HepG2 (cell line): ENCODE measurements around the gene SEC61B. TPM values are rescaled to one million over a fixed set of nuclear protein-coding genes. Genes with fewer than 3 reads are reported as not detected.

Experiments
- ATAC-seq: fragments of 200-7000 bp; cut with Tn5 transposase; 3 replicates; pipeline ENCODE4 v1.9.1; 2020; ENCODE audit warnings: mild to moderate bottlenecking, moderate library complexity
- BruUV-seq: library from RNA; stranded (reverse); fragments of 400-500 nt; replicated peaks from 2 replicates; lab custom pipeline; 2021; lab: Mats Ljungman, UMichigan
- CTCF ChIA-PET: fragments of 300-600 bp; formaldehyde crosslinking; extraction: SDS; loops from one replicate; lab custom pipeline; 2021; ENCODE audit warnings: low total read pairs, inconsistent platforms, low intra/inter-chr PET ratio; lab: Yijun Ruan, JAX
- POLR2A ChIA-PET: fragments of 350-600 bp; sonication (Branson Sonifier 250); formaldehyde crosslinking; loops from one replicate; lab custom pipeline; 2020; ENCODE audit warnings: antibody characterized with exemption, inconsistent platforms; lab: Yijun Ruan, JAX
- DNase-seq: peaks from one replicate; pipeline ENCODE4 v3.0.0-alpha.2; 2015; ENCODE audit warnings: low spot score
- FAIRE-seq: peaks from 3 replicates; lab custom pipeline; 2011; peaks lifted over from hg19 to GRCh38; lab: Jason Lieb, UNC
- H2AFZ ChIP-seq: one replicate; pipeline ENCODE4 v1.6.1; 2011; ENCODE audit warnings: low read length, inconsistent platforms
- H3K27ac ChIP-seq: fragments of 300-600 bp; 3 replicates; pipeline ENCODE4 v1.8.0; 2011; ENCODE audit warnings: mixed run types, mild to moderate bottlenecking, mixed read lengths, low read length, inconsistent platforms; ENCODE audit not compliant: insufficient read depth; ENCODE audit errors: extremely low read length
- H3K27me3 ChIP-seq, 2 experiments: fragments of 200-600 bp in 1 of 2; 2 replicates in 1 of 2; 3 replicates in 1 of 2; pipeline versions ENCODE4 v1.6.0 to v1.8.0; 2011; ENCODE audit warnings: low read length in 2 of 2, mild to moderate bottlenecking in 2 of 2, moderate library complexity in 2 of 2, inconsistent platforms in 1 of 2; ENCODE audit not compliant: insufficient read depth in 2 of 2, control insufficient read depth in 1 of 2
- H3K36me3 ChIP-seq, 2 experiments: fragments of 200-600 bp in 1 of 2; replicated peaks in 1 of 2; 2 replicates in 1 of 2; 3 replicates in 1 of 2; pipeline versions ENCODE4 v1.5.1 to v1.8.0; 2011; ENCODE audit warnings: low read length in 2 of 2, inconsistent platforms in 1 of 2; ENCODE audit not compliant: insufficient read depth in 2 of 2, control insufficient read depth in 1 of 2
- H3K4me1 ChIP-seq: 2 replicates; pipeline ENCODE4 v1.5.1; 2012; ENCODE audit warnings: low read length, inconsistent platforms; ENCODE audit not compliant: insufficient read depth
- H3K4me2 ChIP-seq: 2 replicates; pipeline ENCODE4 v1.6.0; 2011; ENCODE audit warnings: low read depth, low read length, inconsistent platforms
- H3K4me3 ChIP-seq, 3 experiments: fragments of 200-600 bp in 1 of 3; sonication (generic), shearing (Covaris generic) in 1 of 3; replicated peaks in 1 of 3; 2 replicates each; pipeline ENCODE4 v1.5.1; 2011 to 2016; ENCODE audit warnings: low read length in 3 of 3, inconsistent platforms in 2 of 3, low read depth in 2 of 3, mild to moderate bottlenecking in 2 of 3, control low read depth in 1 of 3, mixed read lengths in 1 of 3; ENCODE audit not compliant: insufficient read depth in 1 of 3
- H3K79me2 ChIP-seq: one replicate; pipeline ENCODE4 v1.6.1; 2011; ENCODE audit warnings: low read length, inconsistent platforms; ENCODE audit not compliant: insufficient read depth
- H3K9ac ChIP-seq: 2 replicates; pipeline ENCODE4 v1.6.0; 2011; ENCODE audit warnings: mild to moderate bottlenecking, low read depth, low read length, inconsistent platforms; ENCODE audit not compliant: insufficient read depth
- H3K9me3 ChIP-seq: 2 replicates; pipeline ENCODE4 v1.5.1; 2012; ENCODE audit warnings: mild to moderate bottlenecking, low read length
- H4K20me1 ChIP-seq: 2 replicates; pipeline ENCODE4 v1.6.0; 2011; ENCODE audit warnings: inconsistent platforms, mild to moderate bottlenecking, low read length, moderate library complexity; ENCODE audit not compliant: insufficient read depth
- GATAD2A ChIP-seq: IDR thresholded peaks from 2 replicates; pipeline ENCODE4 v1.6.1; 2016
- MED1 ChIP-seq: sonication (generic); formaldehyde crosslinking; IDR thresholded peaks from 2 replicates; pipeline ENCODE4 v1.4.0; 2020; ENCODE audit warnings: missing genetic modification reagents
- REPIN1 ChIP-seq: sonication (generic); formaldehyde crosslinking; IDR thresholded peaks from 2 replicates; pipeline ENCODE4 v1.8.0; 2022; ENCODE audit warnings: missing genetic modification reagents, low read depth, mild to moderate bottlenecking, borderline replicate concordance
- ZFP1 ChIP-seq: IDR thresholded peaks from 2 replicates; pipeline ENCODE4 v1.6.1; 2016
- ZNF10 ChIP-seq: sonication (generic); formaldehyde crosslinking; IDR thresholded peaks from 2 replicates; pipeline ENCODE4 v1.4.0; 2020; ENCODE audit warnings: mild to moderate bottlenecking, low read depth, missing genetic modification reagents, borderline replicate concordance
- ZNF317 ChIP-seq: sonication (generic); formaldehyde crosslinking; IDR thresholded peaks from 2 replicates; pipeline ENCODE4 v1.5.0; 2020; ENCODE audit warnings: mild to moderate bottlenecking, missing genetic modification reagents
- ZNF607 ChIP-seq: sonication (generic); formaldehyde crosslinking; IDR thresholded peaks from 2 replicates; pipeline ENCODE4 v1.5.1; 2020; ENCODE audit warnings: missing genetic modification reagents, mild to moderate bottlenecking, borderline replicate concordance
- ZSCAN30 ChIP-seq: sonication (generic); formaldehyde crosslinking; IDR thresholded peaks from 2 replicates; pipeline ENCODE4 v1.5.0; 2020; ENCODE audit warnings: mild to moderate bottlenecking, missing genetic modification reagents
- WGBS: methylation state at CpG from one replicate; pipeline ENCODE4 v1.1.6; 2017; ENCODE audit warnings: low lambda C conversion rate; 5-methylcytosine and 5-hydroxymethylcytosine counted together
- in situ Hi-C: cut with HindIII; loops from 2 replicates; pipeline ENCODE4 v1.10.0; 2017; ENCODE audit warnings: low pct_unique_long_range_greater_than_20kb; ENCODE audit not compliant: extremely low pct_ligation_motif_present
- intact Hi-C: fragments of 100-400 bp; cut with micrococcal nuclease; formaldehyde crosslinking; loops from one replicate; pipeline ENCODE4 v1.10.0; 2022; ENCODE audit not compliant: unreplicated experiment
- polyA plus RNA-seq, 8 experiments: library from polyadenylated mRNA; depleted of rRNA in 3 of 8; stranded (reverse) in 7 of 8; unstranded in 1 of 8; fragments of >200 nt; fragmentation: Illumina TruSeq in 4 of 8; extraction: Trizol in 4 of 8; gene quantifications; 2 replicates each; pipeline versions ENCODE4 v1.2.1 to v1.2.3, GENCODE V29; 2011 to 2016; ENCODE audit warnings: low read depth in 4 of 8, missing spikeins in 1 of 8, mixed read lengths in 1 of 8; ENCODE audit not compliant: insufficient read depth in 1 of 8
- total RNA-seq, 5 experiments: library from RNA; depleted of rRNA; stranded (reverse); fragments of >200 nt; fragmentation: Illumina TruSeq; extraction: Trizol; gene quantifications; 2 replicates each; pipeline ENCODE4 v1.2.3, GENCODE V29; 2016; ENCODE audit warnings: low read depth in 1 of 5
- TF ChIP-seq, protein P1 (sequence below): sonication (generic); formaldehyde crosslinking; IDR thresholded peaks from 2 replicates; pipeline ENCODE4 v1.8.0; 2022; ENCODE audit warnings: missing genetic modification reagents, mild to moderate bottlenecking, borderline replicate concordance
- TF ChIP-seq, protein P2 (sequence below): sonication (generic); formaldehyde crosslinking; IDR thresholded peaks from 2 replicates; pipeline ENCODE4 v1.8.1; 2023; ENCODE audit warnings: missing genetic modification reagents, inconsistent platforms, borderline replicate concordance
- TF ChIP-seq, protein P3 (sequence below): sonication (generic); formaldehyde crosslinking; conservative IDR thresholded peaks from 2 replicates; pipeline ENCODE4 v1.8.0; 2022; ENCODE audit warnings: low read depth, missing genetic modification reagents
- TF ChIP-seq, protein P4 (sequence below): sonication (generic); formaldehyde crosslinking; IDR thresholded peaks from 2 replicates; pipeline ENCODE4 v1.5.0; 2020; ENCODE audit warnings: mild to moderate bottlenecking, missing genetic modification reagents, moderate library complexity

The SEC61B gene
- total and polyA plus RNA-seq, 2 of the 13 experiments (the other 11 are each of a cell fraction or from before 2014, with no cell fraction given): 191 to 368 TPM

DNA sequence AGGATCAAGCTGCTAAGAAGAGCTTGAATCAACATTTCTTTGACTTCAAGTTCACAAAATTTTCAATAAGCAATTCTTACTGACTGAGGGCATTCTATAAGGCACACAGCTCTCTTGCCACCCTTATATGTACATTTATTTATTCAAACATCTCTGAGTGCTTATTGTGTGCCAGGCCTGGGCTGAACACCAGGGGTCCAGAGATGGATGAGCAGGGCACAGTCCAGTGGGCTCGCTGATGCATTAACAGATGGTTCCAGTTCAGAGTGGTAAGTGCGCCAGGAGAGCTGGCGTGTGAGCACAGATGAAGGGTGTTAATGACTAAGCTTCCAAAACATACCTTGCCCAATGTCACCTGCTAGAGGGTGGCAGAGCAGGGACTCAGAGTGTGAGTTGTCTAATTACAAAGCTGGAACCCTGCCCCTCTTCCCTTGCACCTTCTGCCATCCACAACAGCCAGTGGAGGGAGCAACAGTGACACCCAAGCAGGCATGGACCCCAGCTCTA lies 24.9 kb upstream of the SEC61B start:
- no TSS peak for BruUV-seq
- in situ Hi-C loops: loop anchor here (25.0 kb wide), 1 partner anchor 815 kb away; no protein-coding TSS in a partner anchor

More for the DNA sequence above, 24.9 kb upstream of the SEC61B start:
- H3K27me3 ChIP-seq: peaks cover 0 to 22% of the 10 kb centered on the region in 2 experiments; a peak in 2 of 5 replicates
- no peaks in the 10 kb centered on the region for H3K4me1 ChIP-seq
- FAIRE-seq: no peak
- WGBS: 29% methylated on average over 3 of the region's 3 CpGs
- H3K79me2 ChIP-seq: no peaks in the 10 kb centered on the region
- intact Hi-C loops: no loop called here
- ATAC-seq: peak; percentile 73
- H3K4me3 ChIP-seq: no peak overlapping the region
- H2AFZ ChIP-seq: no peak overlapping the region
- H3K27ac ChIP-seq: no peak overlapping the region
- ChIA-PET CTCF (no interaction called here), POLR2A (interaction anchor here (0.8 kb wide), 1 partner anchor 25 kb away, joined by 6 read pairs; the partner anchor contains the start of genes ALG2 and SEC61B)
- H4K20me1 ChIP-seq: no peaks in the 10 kb centered on the region
- no peaks in the 10 kb centered on the region for H3K36me3 ChIP-seq
- TF ChIP-seq, protein P1, sequence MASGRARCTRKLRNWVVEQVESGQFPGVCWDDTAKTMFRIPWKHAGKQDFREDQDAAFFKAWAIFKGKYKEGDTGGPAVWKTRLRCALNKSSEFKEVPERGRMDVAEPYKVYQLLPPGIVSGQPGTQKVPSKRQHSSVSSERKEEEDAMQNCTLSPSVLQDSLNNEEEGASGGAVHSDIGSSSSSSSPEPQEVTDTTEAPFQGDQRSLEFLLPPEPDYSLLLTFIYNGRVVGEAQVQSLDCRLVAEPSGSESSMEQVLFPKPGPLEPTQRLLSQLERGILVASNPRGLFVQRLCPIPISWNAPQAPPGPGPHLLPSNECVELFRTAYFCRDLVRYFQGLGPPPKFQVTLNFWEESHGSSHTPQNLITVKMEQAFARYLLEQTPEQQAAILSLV (CRISPR knock-in tag): no peak
- no peak for TF ChIP-seq MED1
- no peak for TF ChIP-seq GATAD2A (CRISPR knock-in tag)
- TF ChIP-seq, protein P2, sequence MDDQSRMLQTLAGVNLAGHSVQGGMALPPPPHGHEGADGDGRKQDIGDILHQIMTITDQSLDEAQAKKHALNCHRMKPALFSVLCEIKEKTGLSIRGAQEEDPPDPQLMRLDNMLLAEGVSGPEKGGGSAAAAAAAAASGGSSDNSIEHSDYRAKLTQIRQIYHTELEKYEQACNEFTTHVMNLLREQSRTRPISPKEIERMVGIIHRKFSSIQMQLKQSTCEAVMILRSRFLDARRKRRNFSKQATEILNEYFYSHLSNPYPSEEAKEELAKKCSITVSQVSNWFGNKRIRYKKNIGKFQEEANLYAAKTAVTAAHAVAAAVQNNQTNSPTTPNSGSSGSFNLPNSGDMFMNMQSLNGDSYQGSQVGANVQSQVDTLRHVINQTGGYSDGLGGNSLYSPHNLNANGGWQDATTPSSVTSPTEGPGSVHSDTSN (CRISPR knock-in tag): no peak
- no peak for TF ChIP-seq ZNF607
- no peak for TF ChIP-seq ZNF10 (CRISPR knock-in tag)
- no peak for TF ChIP-seq ZSCAN30
- TF ChIP-seq ZFP1 (CRISPR knock-in tag): no peak
- TF ChIP-seq, protein P3, sequence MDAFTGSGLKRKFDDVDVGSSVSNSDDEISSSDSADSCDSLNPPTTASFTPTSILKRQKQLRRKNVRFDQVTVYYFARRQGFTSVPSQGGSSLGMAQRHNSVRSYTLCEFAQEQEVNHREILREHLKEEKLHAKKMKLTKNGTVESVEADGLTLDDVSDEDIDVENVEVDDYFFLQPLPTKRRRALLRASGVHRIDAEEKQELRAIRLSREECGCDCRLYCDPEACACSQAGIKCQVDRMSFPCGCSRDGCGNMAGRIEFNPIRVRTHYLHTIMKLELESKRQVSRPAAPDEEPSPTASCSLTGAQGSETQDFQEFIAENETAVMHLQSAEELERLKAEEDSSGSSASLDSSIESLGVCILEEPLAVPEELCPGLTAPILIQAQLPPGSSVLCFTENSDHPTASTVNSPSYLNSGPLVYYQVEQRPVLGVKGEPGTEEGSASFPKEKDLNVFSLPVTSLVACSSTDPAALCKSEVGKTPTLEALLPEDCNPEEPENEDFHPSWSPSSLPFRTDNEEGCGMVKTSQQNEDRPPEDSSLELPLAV: no peak
- TF ChIP-seq REPIN1: no peak
- TF ChIP-seq ZNF317 (CRISPR knock-in tag): no peak
- TF ChIP-seq, protein P4, sequence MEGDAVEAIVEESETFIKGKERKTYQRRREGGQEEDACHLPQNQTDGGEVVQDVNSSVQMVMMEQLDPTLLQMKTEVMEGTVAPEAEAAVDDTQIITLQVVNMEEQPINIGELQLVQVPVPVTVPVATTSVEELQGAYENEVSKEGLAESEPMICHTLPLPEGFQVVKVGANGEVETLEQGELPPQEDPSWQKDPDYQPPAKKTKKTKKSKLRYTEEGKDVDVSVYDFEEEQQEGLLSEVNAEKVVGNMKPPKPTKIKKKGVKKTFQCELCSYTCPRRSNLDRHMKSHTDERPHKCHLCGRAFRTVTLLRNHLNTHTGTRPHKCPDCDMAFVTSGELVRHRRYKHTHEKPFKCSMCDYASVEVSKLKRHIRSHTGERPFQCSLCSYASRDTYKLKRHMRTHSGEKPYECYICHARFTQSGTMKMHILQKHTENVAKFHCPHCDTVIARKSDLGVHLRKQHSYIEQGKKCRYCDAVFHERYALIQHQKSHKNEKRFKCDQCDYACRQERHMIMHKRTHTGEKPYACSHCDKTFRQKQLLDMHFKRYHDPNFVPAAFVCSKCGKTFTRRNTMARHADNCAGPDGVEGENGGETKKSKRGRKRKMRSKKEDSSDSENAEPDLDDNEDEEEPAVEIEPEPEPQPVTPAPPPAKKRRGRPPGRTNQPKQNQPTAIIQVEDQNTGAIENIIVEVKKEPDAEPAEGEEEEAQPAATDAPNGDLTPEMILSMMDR (CRISPR knock-in tag): no peak
- no peak overlapping the region for H3K9ac ChIP-seq
- DNase-seq: no peak
- no peaks in the 10 kb centered on the region for H3K9me3 ChIP-seq
- H3K4me2 ChIP-seq: no peak overlapping the region
